Dedifferentiated amniotic fluid mesenchymal stem cell (primary cell): Measurements from ENCODE around the gene TCF15.
A peak's percentile ranks its signal among the peaks of the same experiment; 100 is the strongest.

ENCODE experiments used
- DNase-seq: peaks from one replicate; pipeline ENCODE4 v3.0.0-alpha.2; 2016; ENCODE audit errors: extremely low spot score

TCF15 gene, protein sequence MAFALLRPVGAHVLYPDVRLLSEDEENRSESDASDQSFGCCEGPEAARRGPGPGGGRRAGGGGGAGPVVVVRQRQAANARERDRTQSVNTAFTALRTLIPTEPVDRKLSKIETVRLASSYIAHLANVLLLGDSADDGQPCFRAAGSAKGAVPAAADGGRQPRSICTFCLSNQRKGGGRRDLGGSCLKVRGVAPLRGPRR

DNA sequence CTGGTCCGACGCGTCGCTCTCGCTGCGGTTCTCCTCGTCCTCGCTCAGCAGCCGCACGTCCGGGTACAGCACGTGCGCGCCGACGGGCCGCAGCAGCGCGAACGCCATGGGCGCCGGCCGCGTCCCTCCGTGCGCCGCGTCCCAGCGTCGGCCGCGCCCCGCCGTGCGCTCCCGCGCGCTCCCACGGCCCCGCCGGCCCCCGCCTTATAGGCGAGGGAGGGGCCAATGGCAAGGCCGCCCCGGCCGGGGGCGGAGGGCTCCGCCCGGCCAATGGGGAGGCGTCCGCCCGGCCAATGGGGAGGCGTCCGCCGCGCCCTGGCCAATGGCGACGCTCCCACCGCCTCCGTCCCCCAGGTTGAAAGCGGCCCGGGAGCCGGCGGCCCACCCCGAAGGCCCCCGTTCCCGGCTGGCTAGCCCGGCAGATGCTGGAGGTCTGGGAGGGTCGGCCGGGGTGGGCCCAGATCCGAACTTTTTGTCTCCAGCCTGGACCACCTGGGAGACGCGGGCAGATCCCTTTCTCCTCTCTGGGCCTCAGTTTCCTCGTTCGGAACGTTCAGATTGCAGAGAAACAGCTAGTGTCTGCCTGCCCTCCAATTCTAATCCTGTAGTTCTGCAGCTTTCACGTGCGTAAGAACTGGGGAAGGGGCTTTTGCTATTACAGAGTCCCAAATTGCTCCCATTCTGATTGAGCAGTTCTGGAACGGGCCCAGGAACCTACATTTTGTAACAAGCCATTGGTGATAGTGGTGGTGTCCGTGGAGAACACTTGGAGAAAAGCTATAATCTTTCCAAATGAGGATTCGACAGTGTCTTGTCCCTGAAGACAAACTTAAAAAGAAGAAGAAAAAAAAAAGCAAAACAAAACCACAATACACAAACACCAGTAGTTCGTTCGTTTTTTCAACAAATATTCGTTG, at the start of gene TCF15:
TCF15 (minus strand) TSS at position 180 of the 917 bp plus-strand sequence; CDS start at position 108, 72 bp downstream.
- no peak for DNase-seq

DNA sequence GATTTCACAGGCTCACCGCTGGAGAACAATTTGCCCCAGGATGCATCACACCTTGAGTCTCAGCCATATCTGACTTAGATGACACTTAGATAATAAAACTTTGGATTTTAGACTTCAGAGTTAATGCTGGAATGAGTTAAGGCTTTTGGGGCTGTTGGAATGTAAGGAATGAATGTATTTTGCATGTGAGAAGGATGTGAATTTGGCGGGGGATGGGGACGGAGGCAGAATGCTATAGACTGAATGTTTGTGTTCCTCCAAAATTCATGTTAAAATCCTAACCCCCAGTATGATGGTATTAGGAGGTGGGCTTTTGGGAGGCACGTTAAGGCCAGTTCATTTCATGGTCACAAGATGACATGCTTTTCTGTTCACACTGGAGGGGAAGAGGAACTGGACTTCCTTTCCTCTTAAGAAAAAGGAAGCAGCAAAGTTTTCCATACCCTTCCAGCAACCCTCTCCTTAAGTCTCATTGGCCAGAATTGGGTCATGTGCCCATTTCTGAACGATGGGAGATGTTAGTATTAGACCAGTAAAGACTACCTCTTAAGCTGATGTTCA, 48.7 kb upstream of the TCF15 start:
- no peak for DNase-seq

DNA sequence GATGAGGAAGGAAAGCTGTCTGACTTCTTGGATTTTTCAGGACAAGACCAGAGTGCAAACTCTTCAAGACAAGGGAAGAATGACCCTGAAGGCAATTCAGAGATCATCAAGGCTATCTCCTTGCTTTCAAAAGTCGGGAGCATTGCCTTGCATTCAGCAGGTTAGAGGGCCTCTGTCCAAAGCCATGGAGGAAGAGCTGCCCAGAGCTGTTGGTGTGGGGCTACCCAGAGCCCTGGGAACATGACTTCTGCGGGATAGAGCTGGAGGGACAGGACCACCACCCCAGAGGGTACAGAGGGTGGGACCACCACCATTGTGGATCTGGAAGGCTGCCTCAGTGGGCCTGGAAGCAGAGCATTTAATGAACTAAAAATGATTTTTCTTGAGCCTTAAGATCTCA, 48.1 kb upstream of the TCF15 start:
- no peak for DNase-seq

DNA sequence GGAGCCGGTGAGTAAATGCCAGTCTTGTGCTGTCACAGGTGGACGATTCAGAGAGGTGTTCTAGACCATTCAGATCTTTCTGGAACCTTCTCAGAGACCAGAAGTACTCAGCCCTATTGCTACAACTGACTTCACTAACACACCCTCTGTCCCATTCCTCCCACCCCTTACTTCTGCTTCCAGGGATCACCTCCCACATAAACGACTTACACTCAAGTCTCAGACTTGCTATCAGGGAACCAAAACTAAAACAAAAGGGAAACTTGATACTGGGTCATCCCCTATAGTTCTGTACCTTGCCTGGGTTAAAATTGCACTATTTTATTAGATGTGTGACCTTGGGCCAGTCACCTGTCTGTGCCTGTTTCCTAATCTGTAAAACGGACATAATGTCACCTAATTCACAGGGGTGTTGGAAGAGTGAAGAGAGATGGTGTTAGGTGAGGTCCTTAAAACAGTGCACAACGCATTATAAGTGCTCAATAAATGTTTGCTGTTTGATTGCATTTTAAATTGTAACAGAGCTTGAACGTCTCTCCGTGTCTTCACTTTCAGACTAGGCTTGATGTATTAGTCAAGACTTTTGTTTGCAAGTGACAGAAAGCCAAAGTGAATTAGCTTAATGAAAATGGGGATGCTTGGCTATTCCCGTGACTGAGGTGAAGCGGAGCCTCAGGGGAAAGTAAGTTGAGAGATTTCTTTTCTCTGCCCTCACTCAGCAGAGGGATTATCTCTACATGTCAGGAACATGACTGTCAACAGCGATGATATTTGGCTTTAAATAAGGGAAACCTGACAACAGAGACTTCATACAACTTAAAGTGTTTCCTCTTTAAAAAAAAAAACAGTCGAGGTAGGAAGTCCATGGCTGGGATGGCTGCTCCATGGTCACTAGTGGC, 45.9 kb upstream of the TCF15 start:
- no peak for DNase-seq

DNA sequence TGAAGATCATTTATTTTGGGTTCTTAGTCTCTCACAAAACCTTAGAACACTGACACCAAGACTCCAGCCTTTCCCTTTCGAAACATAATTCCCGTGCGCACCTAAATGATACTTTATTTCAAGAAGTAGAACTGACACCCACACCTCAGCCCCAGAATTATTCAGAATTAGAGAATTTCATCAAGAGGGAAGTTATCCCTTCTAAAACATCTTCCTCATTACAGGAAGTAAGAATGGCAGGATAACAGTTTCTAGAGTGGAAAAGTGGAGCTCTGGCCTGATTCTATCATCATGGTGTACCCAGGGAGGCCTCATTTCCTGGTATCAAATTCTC, 44.3 kb upstream of the TCF15 start:
- no peak for DNase-seq

DNA sequence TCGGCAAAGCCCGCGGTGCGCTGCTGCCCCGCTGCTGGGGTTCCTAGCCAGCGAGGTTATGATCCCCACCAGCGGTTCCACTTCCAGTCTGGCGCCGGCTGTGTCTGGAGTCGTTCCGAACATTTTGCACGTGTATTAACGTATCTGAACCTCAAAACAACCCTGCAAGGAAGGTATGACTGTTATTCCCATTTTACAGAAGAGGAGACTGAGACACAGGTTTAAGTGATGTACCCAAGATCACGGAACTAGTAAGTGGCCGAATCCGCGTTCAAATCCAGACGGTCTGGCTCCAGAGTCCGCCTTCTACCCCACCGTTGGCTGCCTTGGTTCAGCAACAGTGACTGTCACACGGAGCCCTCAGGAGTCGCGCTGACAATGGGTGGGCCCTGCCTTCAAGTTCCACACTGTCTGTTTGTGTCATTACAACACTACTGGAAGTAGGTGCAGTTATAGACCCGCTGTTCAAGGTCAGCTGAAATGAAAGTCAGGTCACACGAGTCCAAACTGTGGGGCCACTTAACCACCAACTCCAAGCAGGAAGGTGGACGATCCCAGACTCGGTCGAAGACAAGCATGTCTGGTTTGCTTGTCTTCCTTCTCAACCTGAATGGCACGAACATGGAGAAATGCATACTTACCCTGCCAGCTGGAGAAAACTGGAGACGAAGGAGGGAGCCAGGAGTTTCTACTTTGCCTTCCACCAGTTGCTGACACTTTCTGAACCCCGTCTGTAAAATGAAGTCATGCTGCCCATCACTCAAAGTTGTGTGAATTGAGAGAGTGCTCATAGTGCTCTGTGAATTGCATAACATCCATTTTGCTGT, 43.7 kb upstream of the TCF15 start:
- no peak for DNase-seq

DNA sequence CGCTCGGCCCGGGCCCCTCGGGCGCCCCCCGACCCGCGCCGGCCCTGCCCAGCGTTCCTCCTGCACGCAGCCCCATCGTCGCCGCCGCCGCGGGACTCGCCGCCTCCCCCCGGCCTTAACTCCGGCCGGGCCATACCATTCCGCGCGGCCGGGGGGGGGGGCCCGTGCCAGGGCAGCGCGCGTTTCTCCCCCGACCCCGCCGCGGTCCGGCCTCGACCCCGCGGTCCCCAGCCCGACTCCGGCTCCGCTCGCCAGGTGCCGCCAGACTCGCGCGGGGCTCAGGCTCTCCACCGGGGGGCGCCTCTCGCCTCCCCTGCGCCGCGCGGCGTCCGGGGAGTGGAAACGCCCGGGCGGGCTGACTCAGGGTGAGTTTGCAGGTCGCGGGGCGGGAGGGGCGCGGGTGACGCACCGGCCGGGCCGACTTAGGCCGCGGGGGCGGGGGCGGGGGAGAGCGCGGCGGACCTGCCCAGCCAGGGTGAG, 43.0 kb upstream of the TCF15 start, which contains the start of gene SRXN1:
SRXN1 (minus strand) TSS at position 91 of the 480 bp plus-strand sequence; CDS start at position 76, 15 bp downstream.
- DNase-seq, result peak; percentile 88

DNA sequence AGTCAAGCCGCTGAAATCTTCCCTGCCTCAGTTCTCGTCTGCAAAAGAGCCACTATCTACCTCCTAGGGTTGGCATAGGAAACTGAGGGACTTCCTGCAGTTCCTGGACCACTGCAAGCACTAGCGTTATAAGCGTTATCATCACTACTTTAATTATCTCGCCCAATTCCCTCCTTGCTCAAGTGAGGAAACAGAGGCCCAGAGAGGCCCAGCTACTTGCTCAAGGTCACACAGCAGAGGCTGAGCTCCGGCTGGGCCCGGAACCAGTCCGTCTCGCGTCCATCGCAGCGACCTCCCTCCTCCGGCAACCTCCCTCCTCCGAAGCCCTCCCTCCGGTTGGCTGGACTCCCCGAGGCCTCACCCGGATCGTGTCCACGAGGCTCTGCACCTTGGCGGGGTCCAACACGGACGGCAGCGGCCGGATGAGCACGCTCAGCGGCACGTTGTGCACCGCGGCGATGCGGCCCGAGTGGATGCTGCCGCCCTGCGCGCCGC, 42.6 kb upstream of the TCF15 start:
- no peak for DNase-seq

DNA sequence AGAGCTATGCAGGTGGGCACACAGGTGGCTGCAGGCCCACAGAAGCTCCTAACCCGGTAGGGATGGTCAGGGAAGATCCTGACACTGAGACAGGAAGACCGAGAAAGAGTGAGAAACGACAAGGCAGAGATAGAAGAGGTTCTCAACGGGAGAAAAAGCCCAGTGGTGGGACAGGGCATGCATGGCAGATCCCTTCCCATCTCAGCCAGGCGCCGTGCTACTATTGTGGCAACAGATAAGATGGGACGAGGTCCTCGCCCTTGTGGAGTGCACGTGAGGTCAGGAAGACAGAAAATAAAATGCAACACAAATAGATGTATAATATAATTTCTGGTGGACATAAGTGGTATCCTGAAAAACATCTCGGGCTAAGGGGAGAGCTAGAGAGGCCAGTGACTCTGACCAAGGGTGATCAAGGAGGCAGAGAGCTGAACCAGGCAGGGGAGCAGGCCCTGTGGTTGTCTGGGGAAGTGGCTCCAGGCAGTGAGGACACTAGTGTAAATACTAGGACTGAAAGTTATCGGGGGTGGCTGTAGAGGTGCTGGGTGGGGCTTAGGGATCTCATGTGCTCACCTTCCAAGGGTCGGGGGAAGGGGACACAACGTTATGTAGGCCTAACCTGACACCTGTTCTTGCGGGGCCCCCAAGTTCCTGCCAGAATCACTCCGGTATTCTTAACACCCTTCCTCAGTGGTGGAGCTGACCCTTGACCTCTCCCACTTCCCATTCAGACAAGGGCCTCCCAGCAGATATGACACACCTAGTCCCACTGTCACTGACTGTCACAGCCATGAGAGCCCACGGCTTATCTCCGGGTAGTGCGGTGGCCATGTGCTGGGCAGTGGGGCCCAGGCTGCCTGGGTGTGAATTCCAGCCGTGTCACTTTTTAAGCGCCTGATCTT, 41.9 kb upstream of the TCF15 start:
- no peak for DNase-seq

DNA sequence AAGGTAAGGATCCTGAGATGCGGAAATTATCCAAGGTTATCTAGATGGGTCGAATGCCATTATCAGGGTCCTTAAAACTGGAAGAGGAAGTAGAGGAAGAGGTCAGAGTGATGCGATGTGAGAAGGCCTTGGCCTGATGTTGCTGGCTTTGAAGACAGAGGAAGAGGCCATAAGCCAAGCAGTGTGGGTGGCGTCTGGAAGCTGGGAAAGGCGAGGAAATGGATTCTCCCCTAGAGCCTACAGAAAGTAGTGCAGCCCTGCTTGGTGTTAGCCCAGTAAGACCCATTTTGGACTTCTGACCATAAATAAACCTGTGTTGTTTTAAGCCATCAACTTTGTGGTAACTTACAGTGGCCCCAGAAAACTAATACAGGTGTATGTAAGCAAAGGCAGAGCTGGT, 40.8 kb upstream of the TCF15 start:
- DNase-seq, result no peak

DNA sequence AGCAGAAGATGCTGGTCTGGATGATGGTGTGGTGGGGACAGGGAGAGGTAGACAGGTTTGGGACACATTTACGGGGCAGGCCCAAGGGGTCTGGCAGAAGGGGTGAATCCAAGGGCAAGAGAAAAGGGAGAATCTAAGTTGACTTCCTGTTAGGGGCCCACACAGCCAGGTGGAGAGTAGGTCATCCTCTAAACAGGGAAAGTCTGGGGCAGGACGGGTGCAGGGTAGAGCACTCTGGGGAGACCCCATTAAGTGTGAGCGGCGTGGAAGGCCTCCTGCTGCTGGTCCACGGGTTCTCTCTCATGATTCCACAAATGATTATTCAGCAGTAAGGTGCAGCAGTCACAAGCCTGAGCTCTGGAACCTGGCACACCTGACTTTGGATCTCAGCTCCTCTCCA, 40.2 kb upstream of the TCF15 start:
- no peak for DNase-seq

DNA sequence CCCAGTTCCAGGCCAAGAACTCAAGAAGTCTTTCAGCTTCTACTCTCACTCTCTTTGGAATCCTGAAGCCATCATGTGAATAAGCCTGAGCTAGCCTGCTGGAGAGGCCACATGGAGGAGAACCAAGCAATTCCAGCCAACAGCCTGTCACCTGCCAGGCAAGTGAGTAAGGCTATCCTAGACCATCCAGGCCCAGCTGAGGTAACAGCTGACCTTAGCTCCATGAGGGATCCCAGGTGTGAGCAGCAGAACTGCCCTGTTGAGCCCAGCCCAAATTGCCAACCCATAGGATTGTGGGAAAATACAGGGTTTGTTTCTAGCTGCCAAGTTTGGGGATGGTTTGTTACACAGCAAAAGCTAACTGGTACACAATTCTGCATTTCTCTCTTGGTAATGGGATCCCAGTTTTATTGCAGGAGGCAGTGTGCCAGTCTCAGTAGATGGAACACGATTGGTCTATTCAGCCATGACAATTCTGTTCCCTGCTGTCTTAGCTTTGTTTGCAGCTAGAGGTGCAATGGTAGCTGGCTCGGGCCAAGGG, 37.4 kb upstream of the TCF15 start:
- DNase-seq, result no peak

DNA sequence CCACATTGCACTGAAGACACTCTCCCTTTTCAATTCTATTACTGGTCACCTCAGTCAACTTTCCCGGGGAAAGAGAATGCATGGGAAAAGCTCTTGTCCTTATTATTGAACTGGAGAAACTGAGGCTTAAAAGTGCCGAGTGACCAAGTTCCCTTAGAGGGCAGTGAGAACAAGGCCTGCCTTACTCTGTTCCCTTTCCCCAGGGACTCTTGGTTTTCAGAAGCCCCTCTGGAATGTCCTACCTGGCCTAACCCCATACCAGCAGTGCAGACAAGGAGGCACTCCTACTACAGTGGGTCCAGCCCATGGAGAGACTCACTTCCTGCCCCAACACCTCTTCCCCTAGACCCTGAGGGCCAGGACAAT, 36.7 kb upstream of the TCF15 start:
- no peak for DNase-seq

DNA sequence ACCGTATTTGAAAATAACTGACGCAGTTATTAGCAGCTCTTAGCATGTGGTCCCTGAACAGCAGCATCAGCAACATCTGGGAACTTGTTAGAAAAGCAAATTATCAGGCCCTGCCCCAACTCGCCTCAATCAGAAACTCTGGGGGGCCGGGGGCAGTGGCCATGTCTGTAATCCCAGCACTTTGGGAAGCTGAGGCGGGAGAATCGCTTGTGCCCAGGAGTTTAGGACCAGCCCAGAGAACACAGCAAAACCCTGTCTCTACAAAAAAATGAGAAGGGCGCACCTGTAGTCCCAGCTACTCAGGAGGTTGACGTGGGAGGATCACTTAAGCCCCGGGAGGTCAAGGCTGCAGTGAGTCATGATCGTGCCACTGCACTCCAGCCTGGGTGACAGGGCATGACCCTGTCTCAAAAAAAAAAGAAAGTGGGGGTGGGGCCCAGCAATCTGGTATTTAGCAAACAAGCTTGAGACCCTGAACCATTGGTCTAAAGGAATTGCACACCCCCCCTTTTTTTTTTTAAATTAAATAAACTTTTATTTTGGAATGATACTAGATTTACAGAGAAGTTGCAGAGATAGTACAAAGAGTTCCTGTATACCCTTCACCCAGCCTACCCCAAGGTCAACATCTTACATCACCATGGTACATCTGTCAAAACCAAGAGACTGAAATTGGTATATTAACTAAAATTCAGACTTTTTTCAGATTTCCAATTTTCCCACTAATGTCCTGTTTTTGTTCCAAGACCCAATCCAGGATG, 36.2 kb upstream of the TCF15 start:
- DNase-seq, result no peak

DNA sequence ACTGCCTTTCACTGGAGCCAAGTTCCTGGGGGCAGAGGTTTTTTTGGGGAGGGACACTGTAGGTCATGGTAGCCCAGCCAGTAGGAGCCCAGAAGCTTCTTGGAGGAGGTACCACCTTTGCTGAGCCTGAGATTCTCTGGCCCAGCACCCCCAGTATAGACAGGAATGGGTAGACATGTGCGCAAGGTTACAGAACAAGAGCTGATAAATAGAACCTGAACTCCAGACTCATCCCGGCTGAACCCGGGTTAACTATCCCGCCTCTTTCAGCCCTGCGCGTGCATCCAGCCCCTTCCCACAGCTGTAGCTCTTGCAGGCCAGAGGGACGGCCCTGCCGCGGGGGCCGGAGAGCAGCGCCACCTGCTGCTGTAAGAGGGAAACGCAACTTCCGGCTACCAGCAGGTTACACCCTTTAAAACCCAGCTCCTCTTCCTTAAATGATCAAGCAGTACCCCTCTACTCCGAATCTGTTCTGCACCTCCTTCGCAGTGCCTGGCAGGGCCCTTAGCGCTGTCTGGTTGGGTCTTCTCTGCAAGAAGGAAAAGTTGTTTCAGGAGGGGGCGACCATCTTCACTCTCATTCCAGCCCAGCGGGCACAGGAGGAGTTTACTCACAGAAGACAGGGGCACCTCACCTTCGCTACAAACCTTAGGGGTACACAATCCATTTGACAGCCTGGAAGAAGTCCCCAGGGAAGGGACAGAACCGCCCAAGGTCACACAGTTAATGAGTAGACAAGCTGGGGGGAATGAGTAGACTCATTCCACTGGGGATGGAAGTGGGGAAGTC, 35.4 kb upstream of the TCF15 start:
- DNase-seq, result no peak

DNA sequence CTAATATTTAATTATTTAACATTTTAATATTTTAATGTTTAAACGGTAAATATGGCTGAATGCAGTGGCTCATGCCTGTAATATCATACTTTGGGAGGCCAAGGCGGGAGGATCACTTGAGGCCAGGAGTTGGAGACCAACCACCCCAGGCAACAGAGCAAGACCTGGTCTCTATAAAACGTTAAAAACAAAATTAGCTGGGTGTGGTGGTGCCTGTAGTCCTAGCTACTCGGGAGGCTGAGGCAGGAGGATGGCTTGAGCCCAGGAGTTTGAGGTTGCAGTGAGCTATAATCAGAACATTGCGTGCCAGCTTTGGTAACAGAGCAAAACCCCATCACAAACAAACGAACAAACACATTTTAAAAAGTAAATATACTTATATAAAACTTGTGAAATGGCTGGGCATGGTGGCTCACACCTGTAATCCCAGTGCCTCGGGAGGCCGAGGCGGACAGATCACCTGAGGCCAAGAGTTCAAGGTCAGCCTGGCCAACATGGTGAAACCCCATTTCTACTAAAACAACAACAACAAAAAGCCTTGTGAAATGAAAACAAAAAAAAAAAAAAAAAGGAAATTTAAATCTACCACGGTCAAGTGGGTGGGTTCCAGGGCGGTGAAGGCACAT, 34.7 kb upstream of the TCF15 start:
- DNase-seq, result no peak

DNA sequence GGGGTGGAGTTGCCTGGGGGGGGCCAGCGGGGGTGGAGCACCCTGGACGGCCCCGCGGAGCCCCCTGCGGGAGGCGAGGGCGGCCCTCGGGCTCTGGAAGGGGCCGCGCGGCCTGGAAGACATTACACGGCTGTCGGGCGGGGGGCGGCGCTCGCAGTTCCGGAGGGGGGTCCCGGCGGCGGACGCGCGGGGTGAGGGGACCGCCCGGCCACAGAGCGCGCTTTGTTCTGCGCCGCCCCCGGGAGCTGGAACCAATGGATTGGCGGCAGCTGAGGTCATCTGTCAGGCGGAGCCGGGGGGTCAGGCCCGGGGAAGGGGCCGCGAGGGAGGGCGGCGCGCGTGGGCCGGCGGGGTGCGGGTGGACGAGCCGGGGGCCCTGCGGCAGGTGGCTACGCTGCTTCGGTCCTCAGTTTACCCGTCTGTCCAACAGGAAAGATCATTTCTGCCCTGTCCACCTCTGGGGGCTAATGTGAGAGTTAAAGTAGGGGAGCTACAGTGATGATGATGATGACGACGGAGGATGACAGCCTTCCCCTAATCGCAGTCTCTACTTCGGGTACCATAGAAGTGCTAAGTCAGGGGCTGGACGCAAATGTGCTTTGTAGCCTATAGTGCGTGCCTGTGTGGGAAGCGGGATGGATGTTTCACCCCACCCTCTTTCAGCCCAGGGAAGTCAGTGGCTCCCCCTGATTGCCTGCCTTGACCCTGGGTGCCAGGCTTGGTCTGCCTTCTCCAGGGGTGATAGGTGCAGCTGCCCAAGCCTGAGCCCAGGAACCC, 32.5 kb upstream of the TCF15 start:
- no peak for DNase-seq
